ENCODE results near the gene E2F1.

GRCh38 chr20:33680686-33681085, 5.5 kb downstream of the E2F1 start:
- no peak for TF ChIP-seq EP300 (IDR thresholded peaks at IDR 0.05)
- no peak for TF ChIP-seq CTCF (IDR thresholded peaks at IDR 0.05)
- TF ChIP-seq POLR2A (IDR thresholded peaks at IDR 0.05): no peak

Data from ovary (tissue), 3 donors.